Measurements from ENCODE around the gene CPA5.
A peak's percentile ranks its signal among the peaks of the same experiment; 100 is the strongest.

The CPA5 gene

GRCh38 chr7:130398526-130399090, 54.0 kb downstream of the CPA5 start:
- DNase-seq: no peak

- DNase-seq: no peak
These were observed 55.5 kb downstream of the CPA5 start for GRCh38 chr7:130400120-130400572.

GRCh38 chr7:130401101-130401500, 56.5 kb downstream of the CPA5 start:
- no peak for DNase-seq

GRCh38 chr7:130401578-130401977, 57.0 kb downstream of the CPA5 start:
- DNase-seq: no peak

- no peak for DNase-seq
These were observed 60.4 kb downstream of the CPA5 start for GRCh38 chr7:130405003-130405402.

- no peak for DNase-seq
These were observed 64.6 kb downstream of the CPA5 start for GRCh38 chr7:130409067-130409711.

GRCh38 chr7:130409712-130410072, 65.1 kb downstream of the CPA5 start:
- no peak for DNase-seq

GRCh38 chr7:130410868-130411541, 66.4 kb downstream of the CPA5 start:
- peak; percentile 72 to 77 for DNase-seq

- DNase-seq: no peak
These were observed 68.6 kb downstream of the CPA5 start for GRCh38 chr7:130413201-130413600.

- DNase-seq: no peak
These were observed 70.4 kb downstream of the CPA5 start for GRCh38 chr7:130415006-130415405.

- DNase-seq: no peak
These were observed 72.6 kb downstream of the CPA5 start for GRCh38 chr7:130417213-130417612.

- DNase-seq: no peak
These were observed 73.7 kb downstream of the CPA5 start for GRCh38 chr7:130418306-130418705.
